HEK293 (cell line): Measurements from ENCODE around the gene PELI3.

ENCODE experiments used
- CTCF ChIA-PET: fragments of 350-600 bp; formaldehyde crosslinking; extraction: SDS; loops from one replicate; lab custom pipeline; 2021; ENCODE audit warnings: antibody characterized with exemption; lab: Yijun Ruan, JAX
- POLR2A ChIA-PET: fragments of 300-600 bp; formaldehyde crosslinking; extraction: SDS; loops from one replicate; lab custom pipeline; 2020; ENCODE audit warnings: antibody characterized with exemption, inconsistent platforms; lab: Yijun Ruan, JAX
- H3K27ac ChIP-seq: fragments of 200-500 bp; sonication (Bioruptor generic); 2 replicates; pipeline ENCODE4 v1.5.1; 2014; ENCODE audit warnings: low read depth, low read length, control low read depth, inconsistent platforms; ENCODE audit errors: extremely low read depth
- H3K36me3 ChIP-seq, 2 experiments: fragments of 200-500 bp in 1 of 2; sonication (Bioruptor generic) in 1 of 2; 1 replicate in 1 of 2; 2 replicates in 1 of 2; pipeline ENCODE4 v1.5.1; 2014 to 2017; ENCODE audit warnings: inconsistent platforms in 2 of 2, low read length in 2 of 2; ENCODE audit not compliant: control insufficient read depth in 2 of 2, insufficient read depth in 1 of 2
- H3K4me1 ChIP-seq: fragments of 200-500 bp; sonication (Bioruptor generic); 2 replicates; pipeline ENCODE4 v1.5.1; 2014; ENCODE audit warnings: mild to moderate bottlenecking, low read length, inconsistent platforms; ENCODE audit not compliant: control insufficient read depth, insufficient read depth
- H3K4me3 ChIP-seq: 2 replicates; pipeline ENCODE4 v1.5.1; 2011; ENCODE audit warnings: low read depth, mild to moderate bottlenecking, control low read depth, low read length, moderate library complexity
- H3K9me3 ChIP-seq: fragments of 200-500 bp; sonication (Bioruptor generic); 2 replicates; pipeline ENCODE4 v1.5.1; 2014; ENCODE audit warnings: low read depth, low read length, inconsistent platforms; ENCODE audit not compliant: control insufficient read depth, insufficient read depth
- EGR2 ChIP-seq: fragments of 450-650 bp; formaldehyde crosslinking; IDR thresholded peaks from 2 replicates; pipeline ENCODE4 v1.5.1; 2016; ENCODE audit warnings: low read depth, missing biosample characterization, missing genetic modification characterization
- KLF16 ChIP-seq: fragments of 450-650 bp; formaldehyde crosslinking; IDR thresholded peaks from 2 replicates; pipeline ENCODE4 v1.5.1; 2017; ENCODE audit warnings: missing biosample characterization, missing genetic modification characterization
- KLF8 ChIP-seq: fragments of 450-650 bp; formaldehyde crosslinking; IDR thresholded peaks from 2 replicates; pipeline ENCODE4 v1.5.1; 2016; ENCODE audit warnings: missing biosample characterization, missing genetic modification characterization
- KLF9 ChIP-seq: fragments of 450-650 bp; formaldehyde crosslinking; IDR thresholded peaks from 2 replicates; pipeline ENCODE4 v1.5.1; 2016; ENCODE audit warnings: missing biosample characterization, missing genetic modification characterization, low read depth
- MYNN ChIP-seq: fragments of 450-650 bp; formaldehyde crosslinking; IDR thresholded peaks from 2 replicates; pipeline ENCODE4 v1.5.1; 2016; ENCODE audit warnings: missing biosample characterization, missing genetic modification characterization, borderline replicate concordance
- SP2 ChIP-seq: fragments of 450-650 bp; formaldehyde crosslinking; IDR thresholded peaks from 2 replicates; pipeline ENCODE4 v1.5.1; 2016; ENCODE audit warnings: missing biosample characterization, missing genetic modification characterization
- ZFHX2 ChIP-seq: fragments of 450-650 bp; formaldehyde crosslinking; conservative IDR thresholded peaks from 2 replicates; pipeline ENCODE4 v1.5.1; 2016; ENCODE audit warnings: missing biosample characterization, missing genetic modification characterization
- ZFP69B ChIP-seq: fragments of 450-650 bp; formaldehyde crosslinking; IDR thresholded peaks from 2 replicates; pipeline ENCODE4 v1.5.1; 2016; ENCODE audit warnings: missing biosample characterization, missing genetic modification characterization
- ZNF132 ChIP-seq: fragments of 450-650 bp; formaldehyde crosslinking; IDR thresholded peaks from 2 replicates; pipeline ENCODE4 v1.5.1; 2017; ENCODE audit warnings: missing biosample characterization, missing genetic modification characterization, borderline replicate concordance
- ZNF174 ChIP-seq: fragments of 450-650 bp; formaldehyde crosslinking; IDR thresholded peaks from 2 replicates; pipeline ENCODE4 v1.5.0; 2017; ENCODE audit warnings: missing biosample characterization, mild to moderate bottlenecking, missing genetic modification characterization
- ZNF24 ChIP-seq: fragments of 450-650 bp; formaldehyde crosslinking; IDR thresholded peaks from 2 replicates; pipeline ENCODE4 v1.5.1; 2016; ENCODE audit warnings: missing biosample characterization, missing genetic modification characterization
- ZNF335 ChIP-seq: fragments of 450-650 bp; formaldehyde crosslinking; conservative IDR thresholded peaks from 2 replicates; pipeline ENCODE4 v1.5.1; 2016; ENCODE audit warnings: missing biosample characterization, missing genetic modification characterization
- ZNF701 ChIP-seq: fragments of 450-650 bp; formaldehyde crosslinking; IDR thresholded peaks from 2 replicates; pipeline ENCODE4 v1.5.1; 2016; ENCODE audit warnings: missing biosample characterization, missing genetic modification characterization
- ZSCAN23 ChIP-seq: fragments of 450-650 bp; formaldehyde crosslinking; IDR thresholded peaks from 2 replicates; pipeline ENCODE4 v1.5.1; 2016; ENCODE audit warnings: missing biosample characterization, missing genetic modification characterization
- ZXDB ChIP-seq: fragments of 450-650 bp; formaldehyde crosslinking; IDR thresholded peaks from 2 replicates; pipeline ENCODE4 v1.5.1; 2016; ENCODE audit warnings: missing biosample characterization, missing genetic modification characterization
- TF ChIP-seq, protein P1 (sequence below): fragments of 450-650 bp; formaldehyde crosslinking; IDR thresholded peaks from 2 replicates; pipeline ENCODE4 v1.5.1; 2016; ENCODE audit warnings: missing biosample characterization, missing genetic modification characterization
- TF ChIP-seq, protein P2 (sequence below): fragments of 450-650 bp; formaldehyde crosslinking; IDR thresholded peaks from 2 replicates; pipeline ENCODE4 v1.5.1; 2016; ENCODE audit warnings: missing biosample characterization, missing genetic modification characterization
- TF ChIP-seq, protein P3 (sequence below): fragments of 450-650 bp; formaldehyde crosslinking; IDR thresholded peaks from 2 replicates; pipeline ENCODE4 v1.5.1; 2016; ENCODE audit warnings: missing biosample characterization, missing genetic modification characterization
- TF ChIP-seq, protein P4 (sequence below): fragments of 450-650 bp; formaldehyde crosslinking; IDR thresholded peaks from 2 replicates; pipeline ENCODE4 v1.5.1; 2017; ENCODE audit warnings: missing biosample characterization, mild to moderate bottlenecking, missing genetic modification characterization, moderate library complexity
- TF ChIP-seq, protein P5 (sequence below): fragments of 450-650 bp; formaldehyde crosslinking; IDR thresholded peaks from 2 replicates; pipeline ENCODE4; 2016; ENCODE audit warnings: missing biosample characterization, missing genetic modification characterization
- TF ChIP-seq, protein P6 (sequence below): fragments of 450-650 bp; formaldehyde crosslinking; optimal IDR thresholded peaks from 2 replicates; pipeline ENCODE3; 2016; ENCODE audit warnings: missing biosample characterization, mild to moderate bottlenecking, missing genetic modification characterization

Gene PELI3, protein sequence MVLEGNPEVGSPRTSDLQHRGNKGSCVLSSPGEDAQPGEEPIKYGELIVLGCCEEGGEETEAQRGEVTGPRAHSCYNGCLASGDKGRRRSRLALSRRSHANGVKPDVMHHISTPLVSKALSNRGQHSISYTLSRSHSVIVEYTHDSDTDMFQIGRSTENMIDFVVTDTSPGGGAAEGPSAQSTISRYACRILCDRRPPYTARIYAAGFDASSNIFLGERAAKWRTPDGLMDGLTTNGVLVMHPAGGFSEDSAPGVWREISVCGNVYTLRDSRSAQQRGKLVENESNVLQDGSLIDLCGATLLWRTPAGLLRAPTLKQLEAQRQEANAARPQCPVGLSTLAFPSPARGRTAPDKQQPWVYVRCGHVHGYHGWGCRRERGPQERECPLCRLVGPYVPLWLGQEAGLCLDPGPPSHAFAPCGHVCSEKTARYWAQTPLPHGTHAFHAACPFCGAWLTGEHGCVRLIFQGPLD

DNA sequence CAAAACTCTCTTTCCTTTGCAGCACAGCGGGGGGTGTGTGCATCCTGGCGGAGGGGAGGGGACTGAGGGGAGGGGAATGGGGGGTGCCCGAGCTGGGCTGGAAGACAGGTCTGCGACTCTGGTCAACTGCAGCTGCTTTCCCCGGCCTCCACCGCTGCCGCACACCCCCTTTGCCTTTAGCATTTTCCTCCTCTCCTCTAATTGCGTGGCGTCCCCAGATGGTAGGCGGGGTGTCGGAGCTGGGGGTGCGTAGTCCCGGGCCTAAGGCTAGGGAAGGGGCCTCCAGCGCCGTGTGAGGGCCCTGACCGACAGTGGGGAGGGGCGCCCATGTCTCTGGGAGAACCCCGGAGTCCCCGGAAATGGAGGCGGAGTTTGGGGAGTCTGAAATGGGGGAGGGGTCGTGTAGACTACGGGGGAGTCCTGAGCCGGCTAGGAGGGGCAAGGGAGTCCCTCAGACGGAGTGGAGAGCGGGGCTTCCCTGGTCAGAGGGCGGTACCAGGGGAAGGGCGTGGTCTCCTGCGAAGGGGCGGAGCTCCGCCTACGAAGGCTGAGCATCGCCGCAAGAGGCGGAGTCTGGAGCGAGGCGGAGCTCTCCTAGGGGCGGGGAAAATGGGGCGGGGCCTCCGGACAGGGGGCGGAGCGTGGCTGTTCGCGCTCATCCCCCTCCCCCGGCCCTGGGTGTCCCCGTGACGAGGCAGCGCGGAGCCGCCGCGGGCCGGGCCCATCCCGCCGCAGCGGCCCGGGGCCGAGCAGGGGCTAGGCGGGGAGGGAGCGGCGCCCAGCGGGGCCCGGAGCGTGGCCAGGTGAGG, at the start of gene PELI3:
Gene PELI3 (plus strand): TSS at position 681 of the 809 bp plus-strand sequence. CDS start 1,224 bp downstream, outside the sequence.
- ChIA-PET POLR2A (interaction anchor here (0.6 to 6.2 kb wide), 24 partner anchors 9 to 925 kb away, joined by 3 to 64 read pairs (median 3); partner anchors contain the start of genes BBS1, DPP3, MRPL11 and RBM14), CTCF (interaction anchor here (0.5 to 1.0 kb wide), 7 partner anchors 28 to 326 kb away, joined by 3 to 5 read pairs (median 4); partner anchors contain the start of genes CCDC87, CCS and MRPL11)
- Histone ChIP-seq H3K36me3 (peaks cover 0 to 26% of the 10 kb centered on the region in 2 experiments; a peak in 1 of 3 replicates), H3K27ac (no peak within 1 kb of the TSS; the same call in 1 of the 2 replicates), H3K9me3 (no peaks in the 10 kb centered on the region), H3K4me3 (peak within 1 kb of the TSS; percentile 53), H3K4me1 (no peaks in the 10 kb centered on the region)
- TF ChIP-seq, protein P1, sequence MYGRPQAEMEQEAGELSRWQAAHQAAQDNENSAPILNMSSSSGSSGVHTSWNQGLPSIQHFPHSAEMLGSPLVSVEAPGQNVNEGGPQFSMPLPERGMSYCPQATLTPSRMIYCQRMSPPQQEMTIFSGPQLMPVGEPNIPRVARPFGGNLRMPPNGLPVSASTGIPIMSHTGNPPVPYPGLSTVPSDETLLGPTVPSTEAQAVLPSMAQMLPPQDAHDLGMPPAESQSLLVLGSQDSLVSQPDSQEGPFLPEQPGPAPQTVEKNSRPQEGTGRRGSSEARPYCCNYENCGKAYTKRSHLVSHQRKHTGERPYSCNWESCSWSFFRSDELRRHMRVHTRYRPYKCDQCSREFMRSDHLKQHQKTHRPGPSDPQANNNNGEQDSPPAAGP (tag by site-specific recombination), result no peak
- TF ChIP-seq ZXDB (tag by site-specific recombination) (peak; percentile 100), SP2 (tag by site-specific recombination) (peak; percentile 77), ZNF24 (tag by site-specific recombination) (no peak), ZNF335 (tag by site-specific recombination) (peak; percentile 93), ZNF174 (no peak), ZSCAN23 (tag by site-specific recombination) (no peak), MYNN (tag by site-specific recombination) (no peak), KLF9 (tag by site-specific recombination) (peak; percentile 81), EGR2 (tag by site-specific recombination) (peak; percentile 42; the same call in 1 of the 2 replicates), KLF16 (peak; percentile 78), ZNF701 (tag by site-specific recombination) (no peak), KLF8 (peak; percentile 61; the same call in 1 of the 2 replicates), ZFHX2 (tag by site-specific recombination) (peak; percentile 79), ZFP69B (tag by site-specific recombination) (no peak), ZNF132 (no peak)
- TF ChIP-seq, protein P2, sequence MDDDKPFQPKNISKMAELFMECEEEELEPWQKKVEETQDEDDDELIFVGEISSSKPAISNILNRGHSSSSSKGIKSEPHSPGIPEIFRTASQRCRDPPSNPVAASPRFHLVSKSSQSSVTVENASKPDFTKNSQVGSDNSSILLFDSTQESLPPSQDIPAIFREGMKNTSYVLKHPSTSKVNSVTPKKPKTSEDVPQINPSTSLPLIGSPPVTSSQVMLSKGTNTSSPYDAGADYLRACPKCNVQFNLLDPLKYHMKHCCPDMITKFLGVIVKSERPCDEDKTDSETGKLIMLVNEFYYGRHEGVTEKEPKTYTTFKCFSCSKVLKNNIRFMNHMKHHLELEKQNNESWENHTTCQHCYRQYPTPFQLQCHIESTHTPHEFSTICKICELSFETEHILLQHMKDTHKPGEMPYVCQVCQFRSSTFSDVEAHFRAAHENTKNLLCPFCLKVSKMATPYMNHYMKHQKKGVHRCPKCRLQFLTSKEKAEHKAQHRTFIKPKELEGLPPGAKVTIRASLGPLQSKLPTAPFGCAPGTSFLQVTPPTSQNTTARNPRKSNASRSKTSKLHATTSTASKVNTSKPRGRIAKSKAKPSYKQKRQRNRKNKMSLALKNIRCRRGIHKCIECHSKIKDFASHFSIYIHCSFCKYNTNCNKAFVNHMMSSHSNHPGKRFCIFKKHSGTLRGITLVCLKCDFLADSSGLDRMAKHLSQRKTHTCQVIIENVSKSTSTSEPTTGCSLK (tag by site-specific recombination), result no peak
- TF ChIP-seq, protein P3, sequence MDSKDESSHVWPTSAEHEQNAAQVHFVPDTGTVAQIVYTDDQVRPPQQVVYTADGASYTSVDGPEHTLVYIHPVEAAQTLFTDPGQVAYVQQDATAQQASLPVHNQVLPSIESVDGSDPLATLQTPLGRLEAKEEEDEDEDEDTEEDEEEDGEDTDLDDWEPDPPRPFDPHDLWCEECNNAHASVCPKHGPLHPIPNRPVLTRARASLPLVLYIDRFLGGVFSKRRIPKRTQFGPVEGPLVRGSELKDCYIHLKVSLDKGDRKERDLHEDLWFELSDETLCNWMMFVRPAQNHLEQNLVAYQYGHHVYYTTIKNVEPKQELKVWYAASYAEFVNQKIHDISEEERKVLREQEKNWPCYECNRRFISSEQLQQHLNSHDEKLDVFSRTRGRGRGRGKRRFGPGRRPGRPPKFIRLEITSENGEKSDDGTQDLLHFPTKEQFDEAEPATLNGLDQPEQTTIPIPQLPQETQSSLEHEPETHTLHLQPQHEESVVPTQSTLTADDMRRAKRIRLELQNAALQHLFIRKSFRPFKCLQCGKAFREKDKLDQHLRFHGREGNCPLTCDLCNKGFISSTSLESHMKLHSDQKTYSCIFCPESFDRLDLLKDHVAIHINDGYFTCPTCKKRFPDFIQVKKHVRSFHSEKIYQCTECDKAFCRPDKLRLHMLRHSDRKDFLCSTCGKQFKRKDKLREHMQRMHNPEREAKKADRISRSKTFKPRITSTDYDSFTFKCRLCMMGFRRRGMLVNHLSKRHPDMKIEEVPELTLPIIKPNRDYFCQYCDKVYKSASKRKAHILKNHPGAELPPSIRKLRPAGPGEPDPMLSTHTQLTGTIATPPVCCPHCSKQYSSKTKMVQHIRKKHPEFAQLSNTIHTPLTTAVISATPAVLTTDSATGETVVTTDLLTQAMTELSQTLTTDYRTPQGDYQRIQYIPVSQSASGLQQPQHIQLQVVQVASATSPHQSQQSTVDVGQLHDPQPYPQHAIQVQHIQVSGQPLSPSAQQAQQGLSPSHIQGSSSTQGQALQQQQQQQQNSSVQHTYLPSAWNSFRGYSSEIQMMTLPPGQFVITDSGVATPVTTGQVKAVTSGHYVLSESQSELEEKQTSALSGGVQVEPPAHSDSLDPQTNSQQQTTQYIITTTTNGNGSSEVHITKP (tag by site-specific recombination), result peak; percentile 31; the same call in 1 of the 2 replicates
- TF ChIP-seq, protein P4, sequence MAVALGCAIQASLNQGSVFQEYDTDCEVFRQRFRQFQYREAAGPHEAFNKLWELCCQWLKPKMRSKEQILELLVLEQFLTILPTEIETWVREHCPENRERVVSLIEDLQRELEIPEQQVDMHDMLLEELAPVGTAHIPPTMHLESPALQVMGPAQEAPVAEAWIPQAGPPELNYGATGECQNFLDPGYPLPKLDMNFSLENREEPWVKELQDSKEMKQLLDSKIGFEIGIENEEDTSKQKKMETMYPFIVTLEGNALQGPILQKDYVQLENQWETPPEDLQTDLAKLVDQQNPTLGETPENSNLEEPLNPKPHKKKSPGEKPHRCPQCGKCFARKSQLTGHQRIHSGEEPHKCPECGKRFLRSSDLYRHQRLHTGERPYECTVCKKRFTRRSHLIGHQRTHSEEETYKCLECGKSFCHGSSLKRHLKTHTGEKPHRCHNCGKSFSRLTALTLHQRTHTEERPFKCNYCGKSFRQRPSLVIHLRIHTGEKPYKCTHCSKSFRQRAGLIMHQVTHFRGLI, result no peak
- TF ChIP-seq, protein P5, sequence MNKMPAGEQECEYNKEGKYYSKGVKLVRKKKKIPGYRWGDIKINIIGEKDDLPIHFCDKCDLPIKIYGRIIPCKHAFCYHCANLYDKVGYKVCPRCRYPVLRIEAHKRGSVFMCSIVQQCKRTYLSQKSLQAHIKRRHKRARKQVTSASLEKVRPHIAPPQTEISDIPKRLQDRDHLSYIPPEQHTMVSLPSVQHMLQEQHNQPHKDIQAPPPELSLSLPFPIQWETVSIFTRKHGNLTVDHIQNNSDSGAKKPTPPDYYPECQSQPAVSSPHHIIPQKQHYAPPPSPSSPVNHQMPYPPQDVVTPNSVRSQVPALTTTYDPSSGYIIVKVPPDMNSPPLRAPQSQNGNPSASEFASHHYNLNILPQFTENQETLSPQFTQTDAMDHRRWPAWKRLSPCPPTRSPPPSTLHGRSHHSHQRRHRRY, result no peak
- TF ChIP-seq, protein P6, sequence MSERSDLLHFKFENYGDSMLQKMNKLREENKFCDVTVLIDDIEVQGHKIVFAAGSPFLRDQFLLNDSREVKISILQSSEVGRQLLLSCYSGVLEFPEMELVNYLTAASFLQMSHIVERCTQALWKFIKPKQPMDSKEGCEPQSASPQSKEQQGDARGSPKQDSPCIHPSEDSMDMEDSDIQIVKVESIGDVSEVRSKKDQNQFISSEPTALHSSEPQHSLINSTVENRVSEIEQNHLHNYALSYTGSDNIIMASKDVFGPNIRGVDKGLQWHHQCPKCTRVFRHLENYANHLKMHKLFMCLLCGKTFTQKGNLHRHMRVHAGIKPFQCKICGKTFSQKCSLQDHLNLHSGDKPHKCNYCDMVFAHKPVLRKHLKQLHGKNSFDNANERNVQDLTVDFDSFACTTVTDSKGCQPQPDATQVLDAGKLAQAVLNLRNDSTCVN (tag by site-specific recombination), result no peak
